Epidermal melanocyte (primary cell): ENCODE measurements around the gene IL22RA2.

Experiments used
- DNase-seq: peaks from one replicate; pipeline ENCODE4 v3.0.0; 2011; ENCODE audit warnings: low spot score; ENCODE audit not compliant: insufficient read length

Gene IL22RA2

GRCh38 chr6:137167702-137168377 is 5.6 kb downstream of the IL22RA2 start:
- no peak for DNase-seq

- no peak for DNase-seq
These were observed 7.0 kb downstream of the IL22RA2 start for GRCh38 chr6:137166247-137167098.

DNA sequence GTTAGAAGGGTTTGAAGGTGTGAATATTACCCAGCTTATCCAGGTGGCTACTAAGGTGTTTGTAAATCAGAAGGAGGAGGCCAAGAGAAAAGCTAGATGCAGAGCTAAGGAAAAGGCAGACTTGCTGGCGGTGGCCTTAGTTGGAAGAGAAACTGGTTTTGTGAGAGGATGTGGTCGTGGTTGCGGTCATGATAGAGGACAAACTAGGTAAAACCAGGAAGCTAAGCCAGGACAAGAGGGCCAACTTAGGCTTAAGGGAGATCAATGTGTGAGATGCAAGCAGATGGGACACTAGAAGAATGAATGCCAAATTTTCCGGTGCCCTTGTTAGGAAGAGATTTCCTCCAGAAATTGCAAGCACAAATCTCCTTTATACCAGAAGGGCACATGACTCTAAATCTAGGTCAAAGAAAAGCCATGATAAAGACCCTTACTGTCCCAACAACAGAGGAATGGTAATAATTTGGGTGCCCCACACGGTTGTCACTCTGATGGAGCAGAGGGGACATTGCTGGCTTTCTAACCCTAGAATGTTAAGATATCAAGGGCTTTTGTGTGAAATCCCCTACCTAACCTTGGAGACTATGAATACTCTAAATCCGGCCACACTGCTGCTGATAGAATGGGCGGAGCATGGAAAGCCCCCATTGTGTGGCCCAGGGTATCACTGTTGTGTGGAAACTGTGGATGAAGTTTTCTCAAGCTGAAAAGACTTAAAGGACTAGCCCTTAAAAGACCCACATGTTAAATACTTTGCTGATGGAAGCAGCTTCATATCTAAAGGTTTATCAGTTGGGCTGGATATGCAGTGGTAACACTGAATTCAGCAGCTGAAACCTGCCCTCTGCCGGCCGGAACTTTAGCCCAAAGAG is 7.8 kb downstream of the IL22RA2 start:
- no peak for DNase-seq

DNA sequence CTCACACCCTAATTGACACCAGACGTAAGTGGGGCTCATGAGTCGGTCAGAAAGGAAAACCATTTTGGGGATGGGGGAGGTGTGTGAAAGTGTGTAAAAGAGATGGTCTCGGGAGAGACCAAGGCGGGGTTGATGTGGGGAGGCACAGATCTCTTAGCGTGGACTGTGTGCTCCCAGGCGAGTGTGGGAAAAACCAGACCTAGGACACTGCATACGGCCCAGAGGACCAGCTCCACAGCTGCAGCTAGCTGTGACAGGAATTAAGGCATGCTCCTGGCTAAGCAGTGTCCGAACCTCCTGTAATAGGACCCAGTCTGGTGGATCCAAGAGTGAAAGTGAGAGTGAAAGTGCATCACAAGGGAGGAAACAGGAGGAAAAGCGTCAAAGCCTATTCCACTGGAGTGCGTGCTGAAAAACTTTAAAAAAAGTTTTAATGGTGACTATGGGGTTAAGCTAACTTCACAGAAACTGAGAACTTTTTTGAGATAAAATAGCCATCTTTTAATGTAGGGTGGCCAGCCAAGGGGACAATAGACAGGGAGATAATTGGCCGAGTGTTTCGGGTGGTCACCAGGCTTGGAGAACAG is 9.6 kb downstream of the IL22RA2 start:
- DNase-seq: no peak

GRCh38 chr6:137162692-137163306 is 10.6 kb downstream of the IL22RA2 start:
- no peak for DNase-seq

DNA sequence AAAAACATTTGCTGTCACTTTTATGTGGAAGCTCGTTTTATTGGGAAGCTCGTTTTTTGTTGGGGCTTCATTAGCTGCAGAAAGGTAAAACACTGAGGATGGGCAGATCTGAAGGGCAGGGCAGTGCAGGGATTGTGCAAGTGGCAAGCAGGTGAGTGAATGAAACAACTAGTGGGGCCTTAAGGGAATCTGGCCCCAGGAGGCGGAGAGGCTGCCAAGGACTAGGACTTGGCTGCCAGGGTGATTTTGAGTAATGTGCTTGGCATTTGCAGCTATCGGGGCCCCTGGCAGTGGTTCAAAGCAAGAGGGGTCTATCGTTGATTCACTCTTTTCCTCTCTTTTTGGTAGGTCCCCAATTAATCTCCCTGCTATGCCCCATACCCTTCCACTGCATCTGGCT is 11.5 kb downstream of the IL22RA2 start:
- DNase-seq: no peak

DNA sequence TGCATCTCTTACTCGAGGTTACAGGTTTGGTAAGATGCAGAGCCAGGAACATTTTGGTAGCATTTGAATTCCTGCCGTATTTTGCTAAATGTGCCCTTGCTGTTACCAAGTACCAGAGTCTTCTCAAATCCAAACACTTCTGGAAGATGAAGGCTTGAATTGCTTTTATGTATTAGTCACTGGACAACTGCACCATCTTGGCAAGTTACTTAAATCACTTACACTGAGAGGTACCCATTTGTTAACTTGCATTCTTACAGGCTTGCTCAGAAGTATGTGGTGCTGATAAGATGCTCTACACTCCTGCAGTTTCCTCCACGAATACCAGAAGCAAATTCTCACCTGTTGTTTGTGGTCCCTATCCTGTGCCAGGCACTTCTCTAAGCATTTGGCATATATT is 12.7 kb downstream of the IL22RA2 start:
- DNase-seq: no peak

- DNase-seq: no peak
These were observed 13.5 kb downstream of the IL22RA2 start for GRCh38 chr6:137159912-137160311.

DNA sequence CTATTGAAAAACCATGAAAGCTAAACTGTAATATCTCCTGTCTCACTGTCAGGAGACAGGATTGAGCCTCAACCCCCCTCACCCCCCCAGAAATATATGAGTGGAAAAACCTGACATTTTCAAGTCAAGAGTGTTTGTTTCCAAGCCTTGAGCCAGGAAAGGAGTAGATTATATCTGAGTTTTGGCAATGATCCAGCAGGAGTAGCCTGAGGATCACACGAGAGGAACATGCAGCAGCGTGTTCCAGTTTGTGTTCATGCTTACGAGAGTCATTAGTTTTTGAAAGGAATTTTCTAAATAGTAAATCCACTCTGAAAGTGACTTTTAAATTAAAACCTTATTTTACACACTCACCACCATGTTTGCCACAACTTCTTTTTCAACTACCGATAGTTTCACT is 15.8 kb downstream of the IL22RA2 start:
- DNase-seq: no peak

- DNase-seq: no peak
These were observed 16.8 kb downstream of the IL22RA2 start for GRCh38 chr6:137156650-137157049.

GRCh38 chr6:137155830-137156229 is 17.6 kb downstream of the IL22RA2 start:
- DNase-seq: no peak

DNA sequence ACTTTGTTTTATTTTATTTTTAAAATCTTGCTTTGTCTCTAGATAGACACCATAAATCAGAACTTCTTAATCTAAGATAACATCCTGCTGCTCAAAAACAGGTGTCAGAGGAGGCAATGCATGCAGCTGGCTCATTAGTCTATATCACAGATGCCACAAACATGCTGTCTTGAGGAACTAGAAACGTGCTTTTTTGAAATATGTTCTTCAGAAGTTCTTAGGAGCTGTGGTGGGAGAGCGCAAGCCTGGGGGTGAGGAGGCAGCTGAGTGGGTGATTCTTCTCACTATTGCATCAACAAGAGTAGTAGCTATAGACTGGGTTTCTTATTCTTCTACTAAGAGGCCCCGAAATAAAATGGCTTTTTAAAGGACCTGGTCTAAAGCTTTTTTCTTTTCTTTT is 23.4 kb downstream of the IL22RA2 start:
- DNase-seq: no peak

DNA sequence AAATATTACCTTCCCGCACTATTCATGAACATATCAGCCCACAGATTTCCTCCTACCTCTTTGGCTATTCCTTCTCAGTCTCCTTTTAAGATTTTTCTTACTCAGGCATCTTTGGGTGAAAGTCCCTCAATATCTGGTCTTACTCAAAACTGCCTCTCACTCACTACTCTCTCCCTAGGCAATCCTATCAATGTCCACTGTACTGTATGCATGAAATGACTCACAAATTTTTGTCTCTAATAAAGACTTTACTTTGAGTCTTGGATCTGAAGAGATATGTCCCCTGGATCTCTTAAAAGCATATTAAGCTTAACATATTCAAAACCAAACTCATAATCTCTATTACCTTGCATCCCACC is 24.4 kb downstream of the IL22RA2 start:
- DNase-seq: no peak

GRCh38 chr6:137148306-137149034 is 25.0 kb downstream of the IL22RA2 start:
- no peak for DNase-seq

DNA sequence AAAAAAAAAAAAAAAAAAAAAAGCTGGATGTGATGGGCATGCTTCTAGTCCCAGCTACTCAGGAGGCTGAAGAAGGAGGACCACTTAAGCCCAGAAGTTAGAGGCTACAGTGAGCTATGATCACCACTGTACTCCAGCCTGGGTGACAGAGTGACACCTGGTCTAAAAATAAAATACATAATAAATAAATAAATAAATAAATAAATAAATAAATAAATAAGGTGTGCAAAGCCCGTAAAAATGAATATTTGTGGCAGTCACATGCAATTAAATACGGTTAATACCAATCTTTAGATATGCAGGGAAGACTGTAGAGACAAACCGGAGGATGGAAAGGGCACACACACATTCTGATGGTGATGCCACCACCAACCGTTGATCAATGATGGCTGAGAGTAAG is 26.2 kb downstream of the IL22RA2 start:
- no peak for DNase-seq

DNA sequence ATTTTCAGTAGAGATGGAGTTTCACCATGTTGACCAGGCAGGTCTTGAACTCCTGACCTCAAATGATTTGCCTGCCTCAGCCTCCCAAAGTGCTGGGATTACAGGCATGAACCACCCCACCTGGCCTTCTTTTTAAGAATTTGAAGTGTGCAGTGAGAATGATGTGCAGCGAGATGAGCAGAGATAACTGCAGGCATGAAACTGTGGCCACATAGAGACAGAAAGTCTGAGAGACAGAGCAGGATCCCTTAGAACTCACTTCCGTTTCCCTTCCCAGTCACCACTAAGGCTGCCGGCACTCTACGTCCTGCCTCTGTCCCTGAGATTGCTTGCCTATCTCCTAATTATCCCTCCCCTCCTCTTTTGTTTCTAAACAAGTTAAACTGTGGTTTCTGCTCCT is 27.2 kb downstream of the IL22RA2 start:
- DNase-seq: no peak

DNA sequence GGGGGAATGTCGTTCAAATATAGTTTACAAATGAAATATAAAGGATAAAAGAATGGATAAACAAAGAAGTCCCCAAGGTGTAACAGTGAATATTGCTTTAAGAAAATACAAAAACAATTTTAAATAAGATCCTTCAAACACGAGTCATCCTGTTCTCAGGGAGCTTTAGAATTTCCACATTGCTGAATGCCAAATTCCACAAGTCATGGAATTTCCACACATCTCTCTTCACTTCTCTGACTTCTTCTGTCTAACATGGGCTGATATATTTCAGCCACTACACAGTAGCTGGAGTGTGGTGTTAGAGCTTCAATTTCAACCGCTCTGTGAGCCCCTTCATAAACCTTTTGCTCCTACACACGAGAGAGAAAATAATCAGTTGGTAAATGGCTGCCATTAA is 28.0 kb downstream of the IL22RA2 start:
- DNase-seq: no peak

DNA sequence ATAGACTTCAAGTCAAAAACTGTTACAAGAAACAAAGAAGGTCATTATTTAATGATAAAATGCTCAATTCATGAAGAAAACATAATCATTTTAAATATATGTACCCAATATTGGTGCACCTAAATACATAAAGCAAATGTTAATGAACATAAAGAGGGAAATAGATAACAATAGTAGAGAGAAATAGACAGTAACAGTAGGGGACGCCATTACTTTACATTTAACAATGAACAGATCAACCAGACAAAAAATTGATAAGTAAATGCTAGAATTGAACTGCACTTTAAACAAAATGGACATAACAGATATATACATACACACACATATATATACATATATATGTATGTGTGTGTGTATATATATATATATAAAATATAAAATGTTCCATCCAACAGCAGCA is 37.4 kb downstream of the IL22RA2 start:
- no peak for DNase-seq

DNA sequence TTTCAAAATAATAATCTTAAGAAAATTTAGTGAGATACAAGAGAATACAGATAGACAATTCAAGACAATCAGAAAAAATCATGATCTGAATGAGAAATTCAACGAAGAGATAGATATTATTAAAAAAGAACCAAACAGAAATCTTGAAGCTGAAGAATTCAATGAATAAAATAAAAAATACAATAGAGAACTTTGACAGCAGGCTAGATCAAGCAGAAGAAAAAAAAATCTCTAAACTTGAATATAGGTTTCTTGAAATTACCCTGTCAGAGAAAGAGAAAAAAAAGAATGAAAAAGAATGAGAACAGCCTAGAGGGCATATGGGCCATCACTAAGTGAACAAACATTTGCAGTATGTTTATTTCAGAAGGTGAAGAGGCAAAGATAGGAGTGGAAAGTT is 39.0 kb downstream of the IL22RA2 start:
- no peak for DNase-seq

DNA sequence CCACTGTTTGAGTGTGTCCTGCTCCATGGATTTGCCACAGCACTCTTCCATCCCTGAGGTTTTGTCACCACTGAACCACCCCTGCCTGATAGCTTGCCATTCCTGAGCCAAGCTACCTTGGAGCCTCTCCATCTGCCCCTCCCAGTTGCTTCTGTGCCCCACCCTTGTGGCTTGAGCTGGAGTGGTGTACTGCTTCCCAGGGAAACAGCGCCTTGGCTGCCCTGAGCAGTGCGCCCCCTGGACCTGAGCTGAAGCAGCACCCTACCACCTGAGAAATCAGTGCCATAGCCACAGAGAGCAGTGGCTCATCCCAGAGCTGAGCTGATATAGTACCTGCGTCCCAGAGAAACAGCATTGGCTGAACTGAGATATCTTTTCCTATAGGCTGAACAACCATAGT is 40.3 kb downstream of the IL22RA2 start:
- DNase-seq: no peak
